Activated CD4-positive, alpha-beta T cell treated with anti-CD3 and anti-CD28 coated beads, Interleukin-2, amount 50 U/mL, for 24 hours (primary cell): ENCODE measurements around the gene RARA.

Source experiments
- DNase-seq, 2 donors: peaks; one replicate each; pipeline ENCODE4 v3.0.0-alpha.2; 2020; ENCODE audit warnings: low read depth in 1 of 2, low spot score in 1 of 2

The RARA gene

GRCh38 chr17:40309031-40309948, at the start of gene RARA:
TSS of gene RARA (plus strand) at chr17:40309180. CDS start at chr17:40331219, 22,039 bp downstream.
- no peak for DNase-seq

- DNase-seq = no peak
These were observed 49.5 kb upstream of the RARA start for GRCh38 chr17:40259505-40259904.

DNA sequence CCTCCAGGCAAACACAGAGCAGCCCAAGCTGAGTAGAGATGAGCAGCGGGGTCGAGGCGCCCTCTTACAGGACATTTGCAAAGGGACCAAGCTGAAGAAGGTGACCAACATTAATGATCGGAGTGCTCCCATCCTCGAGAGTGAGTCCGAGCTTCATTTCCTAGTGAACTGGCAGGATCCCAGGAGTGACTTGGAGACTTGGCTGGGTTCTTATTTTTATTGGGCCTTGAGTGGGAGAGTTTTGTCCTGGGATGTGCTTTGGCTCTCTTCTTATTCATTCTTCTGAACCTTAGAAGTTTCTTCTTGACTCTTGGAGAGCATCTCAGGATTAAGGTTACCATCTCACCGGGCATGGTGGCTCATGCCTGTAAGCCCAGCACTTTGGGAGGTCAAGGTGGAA, 48.5 kb upstream of the RARA start:
- DNase-seq = no peak

DNA sequence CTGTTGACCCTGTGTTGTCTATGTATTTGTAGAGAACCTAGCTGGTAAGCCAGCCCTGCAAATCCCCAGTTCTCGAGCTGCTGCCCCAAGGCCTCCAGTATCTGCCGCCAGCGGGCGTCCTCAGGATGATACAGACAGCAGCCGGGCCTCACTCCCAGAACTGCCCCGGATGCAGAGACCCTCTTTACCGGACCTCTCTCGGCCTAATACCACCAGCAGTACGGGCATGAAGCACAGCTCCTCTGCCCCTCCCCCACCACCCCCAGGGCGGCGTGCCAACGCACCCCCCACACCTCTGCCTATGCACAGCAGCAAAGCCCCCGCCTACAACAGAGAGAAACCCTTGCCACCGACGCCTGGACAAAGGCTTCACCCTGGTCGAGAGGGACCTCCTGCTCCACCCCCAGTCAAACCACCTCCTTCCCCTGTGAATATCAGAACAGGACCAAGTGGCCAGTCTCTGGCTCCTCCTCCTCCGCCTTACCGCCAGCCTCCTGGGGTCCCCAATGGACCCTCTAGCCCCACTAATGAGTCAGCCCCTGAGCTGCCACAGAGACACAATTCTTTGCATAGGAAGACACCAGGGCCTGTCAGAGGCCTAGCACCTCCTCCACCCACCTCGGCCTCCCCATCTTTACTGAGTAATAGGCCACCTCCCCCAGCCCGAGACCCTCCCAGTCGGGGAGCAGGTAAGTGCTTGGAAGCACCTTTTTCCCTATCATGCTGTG, 44.4 kb upstream of the RARA start:
- DNase-seq = no peak

DNA sequence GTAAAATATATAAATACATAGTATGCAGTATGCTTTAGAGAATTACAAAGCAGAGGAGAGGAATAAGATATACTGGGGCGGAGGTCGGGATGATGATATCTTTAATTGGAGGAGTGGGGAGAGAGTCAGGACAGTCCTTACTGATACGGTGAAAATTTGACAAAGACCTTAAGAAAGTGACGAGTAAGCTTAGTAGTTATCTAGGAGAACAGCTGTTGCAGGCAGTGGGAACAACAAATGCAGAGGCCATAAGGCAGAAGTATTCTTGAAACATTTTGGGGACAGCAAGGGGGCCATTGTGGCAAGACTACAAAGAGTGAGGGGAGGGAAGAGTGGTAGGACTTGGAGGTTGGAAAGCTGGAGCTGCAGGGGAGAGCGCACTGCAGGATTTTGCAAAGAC, 43.6 kb upstream of the RARA start:
- DNase-seq = no peak

- no peak for DNase-seq
These were observed 42.1 kb upstream of the RARA start for GRCh38 chr17:40266882-40267281.

- no peak for DNase-seq
These were observed 40.8 kb upstream of the RARA start for GRCh38 chr17:40268141-40268712.

DNA sequence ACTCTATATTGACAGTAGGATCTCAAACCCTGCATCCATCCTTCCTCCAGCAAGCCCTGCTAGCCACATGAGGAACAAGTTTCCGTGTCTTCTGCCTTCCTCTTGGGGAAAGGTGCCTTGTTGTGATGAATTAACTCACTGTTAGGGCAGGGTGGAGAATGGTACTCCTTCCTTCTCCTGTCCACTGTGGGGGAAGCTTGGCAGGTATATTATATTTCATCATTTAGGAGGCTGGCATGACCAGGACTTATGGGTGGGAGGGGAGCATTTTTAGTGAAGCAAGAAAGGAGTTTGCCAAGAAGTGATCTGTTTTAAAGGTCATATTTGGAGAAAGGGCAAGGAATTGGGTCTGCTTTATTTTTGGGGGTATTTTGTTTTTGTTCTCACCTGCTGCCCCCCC, 30.6 kb upstream of the RARA start:
- DNase-seq = no peak

DNA sequence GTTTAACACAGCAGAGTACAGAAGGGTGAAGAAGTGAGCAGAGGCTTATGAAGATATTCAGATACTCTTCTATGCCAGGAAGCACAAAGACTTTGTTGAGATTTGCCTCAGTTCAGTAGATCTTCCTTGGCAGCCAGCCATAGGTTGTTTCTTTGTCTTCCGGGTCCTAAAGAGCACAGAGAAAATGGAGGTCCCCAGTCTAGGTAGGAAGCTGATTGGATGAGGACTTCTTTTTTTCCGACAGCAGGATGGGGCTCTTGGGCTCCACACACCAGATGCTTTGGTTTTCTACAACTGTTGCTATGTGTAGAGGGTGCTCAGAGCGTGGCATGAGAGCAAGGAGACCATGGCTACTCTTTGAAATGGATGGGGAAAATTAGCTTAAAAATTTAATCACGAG, 29.6 kb upstream of the RARA start:
- DNase-seq = no peak

GRCh38 chr17:40281663-40282062, 27.3 kb upstream of the RARA start:
- DNase-seq = no peak

- DNase-seq = peak in 1 of 2 donors; percentile 45
These were observed 25.3 kb upstream of the RARA start for GRCh38 chr17:40283662-40284061.

DNA sequence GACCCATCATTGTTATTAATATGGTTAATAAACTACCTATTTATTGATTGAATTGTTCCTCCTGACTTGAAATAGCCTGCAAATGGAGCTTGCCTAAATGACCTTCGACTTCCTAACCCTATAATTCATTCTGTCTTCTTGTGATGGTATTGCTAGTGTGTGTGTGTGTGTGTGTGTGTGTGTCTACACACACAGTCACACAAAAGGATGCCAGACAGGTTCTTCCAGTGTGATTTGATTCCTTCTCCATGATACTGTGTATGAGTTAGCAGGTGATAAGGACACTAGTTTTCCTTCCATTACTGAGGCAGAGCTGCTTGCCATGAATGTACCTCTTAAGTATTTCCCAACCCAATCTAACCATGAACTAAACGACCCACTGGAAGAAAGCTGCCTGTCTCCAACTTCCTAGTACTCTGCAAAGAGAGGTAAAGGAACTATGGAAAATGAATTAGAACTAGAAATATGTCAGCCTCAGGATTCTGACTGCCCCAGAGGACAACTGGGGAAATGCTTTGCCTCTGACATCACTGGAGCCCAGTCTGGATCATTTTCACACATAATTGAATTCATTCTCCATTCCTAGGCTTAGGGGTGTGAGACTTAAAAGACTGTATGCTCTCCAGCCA, 24.8 kb upstream of the RARA start:
- DNase-seq = no peak

- DNase-seq = no peak
These were observed 22.5 kb upstream of the RARA start for GRCh38 chr17:40286473-40286872.

- no peak for DNase-seq
These were observed 21.9 kb upstream of the RARA start for GRCh38 chr17:40287159-40287493.

- DNase-seq = peak; percentile 90 to 99
These were observed 21.2 kb upstream of the RARA start, which contains the start of gene CDC6 for GRCh38 chr17:40287494-40288369. TSS of gene CDC6 (plus strand) at chr17:40287879. CDS start at chr17:40289421, 1,542 bp downstream.

DNA sequence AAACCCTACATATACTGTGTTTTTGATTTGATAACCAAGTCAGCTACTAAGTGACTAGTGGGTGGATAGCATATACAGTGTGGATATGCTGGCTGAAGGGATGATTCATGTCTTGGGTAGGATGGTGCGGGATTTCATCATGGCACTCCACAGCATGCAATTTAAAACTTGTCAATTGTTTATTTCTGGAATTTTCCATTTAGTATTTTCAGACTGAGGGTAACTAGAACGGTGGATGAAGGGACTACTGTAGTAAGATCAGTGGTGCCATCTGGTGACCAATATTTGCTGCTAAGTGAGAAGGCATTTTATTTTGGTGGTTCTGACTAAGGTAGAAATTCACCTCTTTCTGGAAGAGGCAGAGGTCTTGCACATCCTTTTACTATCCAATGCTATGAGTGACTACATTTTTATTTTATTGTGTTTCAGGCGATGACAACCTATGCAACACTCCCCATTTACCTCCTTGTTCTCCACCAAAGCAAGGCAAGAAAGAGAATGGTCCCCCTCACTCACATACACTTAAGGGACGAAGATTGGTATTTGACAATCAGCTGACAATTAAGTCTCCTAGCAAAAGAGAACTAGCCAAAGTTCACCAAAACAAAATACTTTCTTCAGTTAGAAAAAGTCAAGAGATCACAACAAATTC, 18.2 kb upstream of the RARA start:
- DNase-seq = peak in 1 of 2 donors; percentile 39

- no peak for DNase-seq
These were observed 17.7 kb upstream of the RARA start for GRCh38 chr17:40291281-40291664.

DNA sequence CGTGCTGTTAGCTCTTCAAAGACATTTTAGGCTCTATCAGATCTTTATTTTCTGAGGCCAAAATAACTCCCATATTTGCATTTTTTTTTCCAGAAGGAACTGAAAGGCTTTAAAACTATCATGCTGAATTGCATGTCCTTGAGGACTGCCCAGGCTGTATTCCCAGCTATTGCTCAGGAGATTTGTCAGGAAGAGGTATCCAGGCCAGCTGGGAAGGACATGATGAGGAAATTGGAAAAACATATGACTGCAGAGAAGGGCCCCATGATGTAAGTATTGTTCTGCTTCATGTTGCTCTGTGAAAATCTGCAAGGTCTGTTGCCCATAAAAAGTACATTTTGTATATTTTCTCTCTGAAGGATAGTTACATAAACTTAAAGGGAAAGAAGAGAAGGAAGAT, 15.6 kb upstream of the RARA start:
- DNase-seq = no peak

DNA sequence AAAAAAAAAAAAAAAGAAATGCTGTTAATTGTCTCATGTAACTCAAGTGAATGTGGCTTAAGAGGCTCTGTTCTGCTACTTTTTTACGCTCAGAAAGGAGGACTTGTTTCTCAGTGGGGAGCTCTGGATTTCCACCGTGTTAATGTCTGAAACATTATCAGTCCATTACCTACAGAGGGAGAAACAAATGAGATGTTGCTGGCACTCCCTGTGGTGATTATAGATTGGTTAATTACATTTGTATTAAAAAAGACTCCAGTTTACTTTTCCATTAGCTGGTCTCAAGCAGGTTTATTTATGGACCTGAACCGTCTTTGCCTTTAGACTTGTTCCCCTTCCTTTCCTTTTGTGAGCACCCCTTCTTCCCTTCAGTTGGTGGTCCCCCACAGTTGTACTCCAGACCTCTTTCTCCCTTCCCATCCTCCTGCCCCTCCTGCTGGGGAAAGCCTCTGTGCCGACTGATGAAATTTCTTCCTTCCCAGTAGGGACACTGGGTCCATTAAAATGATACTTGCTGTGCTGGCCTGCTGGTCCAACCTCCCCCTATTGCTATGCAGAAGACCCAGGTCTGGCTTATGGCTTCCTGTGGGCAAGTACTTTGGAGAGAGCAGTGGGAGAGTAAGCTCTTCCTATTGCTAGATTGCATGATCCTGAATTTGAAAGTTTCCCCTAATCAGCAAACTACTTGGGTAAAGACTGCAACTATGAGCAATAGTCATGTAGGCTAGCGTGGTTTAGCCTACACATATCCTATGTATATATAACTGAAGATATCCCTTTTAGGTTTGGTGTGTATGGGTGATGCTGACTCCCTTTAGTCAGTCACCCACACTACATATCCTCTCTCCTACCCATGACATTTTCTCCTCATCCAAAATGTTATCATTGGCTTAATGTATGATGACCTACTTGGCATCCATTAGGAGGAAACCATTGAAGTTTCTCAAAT, 13.2 kb upstream of the RARA start:
- no peak for DNase-seq
